Loucy (cell line): Measurements from ENCODE around the gene STK38L.

Experiments used
- H2AFZ ChIP-seq: fragments of 200-600 bp; sonication (generic); 2 replicates; pipeline ENCODE4 v1.6.0; 2016; ENCODE audit warnings: antibody characterized with exemption, mild to moderate bottlenecking, low read length, moderate library complexity
- H3F3A ChIP-seq: fragments of 200-600 bp; 2 replicates; pipeline ENCODE4 v1.6.0; 2016; ENCODE audit warnings: antibody characterized with exemption, low read depth, mild to moderate bottlenecking
- H3K27me3 ChIP-seq: fragments of 200-600 bp; sonication (generic); 2 replicates; pipeline ENCODE4 v1.6.1; 2014; ENCODE audit warnings: low read length, mild to moderate bottlenecking; ENCODE audit not compliant: insufficient read depth, poor library complexity, severe bottlenecking
- H3K36me3 ChIP-seq: fragments of 200-600 bp; sonication (generic); 2 replicates; pipeline ENCODE4 v1.6.1; 2016; ENCODE audit warnings: low read length; ENCODE audit not compliant: insufficient read depth
- H3K4me1 ChIP-seq: fragments of 200-600 bp; sonication (generic); 2 replicates; pipeline ENCODE4 v1.5.1; 2014; ENCODE audit warnings: low read length, mild to moderate bottlenecking; ENCODE audit not compliant: insufficient read depth, poor library complexity, severe bottlenecking
- H3K4me2 ChIP-seq: fragments of 200-600 bp; sonication (generic); 2 replicates; pipeline ENCODE4 v1.6.0; 2014; ENCODE audit warnings: antibody characterized with exemption, low read length, low read depth, mild to moderate bottlenecking; ENCODE audit not compliant: poor library complexity, severe bottlenecking
- H3K4me3 ChIP-seq: fragments of 200-600 bp; sonication (generic); 2 replicates; pipeline ENCODE4 v1.5.1; 2014; ENCODE audit warnings: low read length, mild to moderate bottlenecking, mixed read lengths; ENCODE audit not compliant: poor library complexity, severe bottlenecking
- H3K79me2 ChIP-seq: fragments of 200-600 bp; sonication (generic); 2 replicates; pipeline ENCODE4 v1.6.1; 2014; ENCODE audit warnings: low read length; ENCODE audit not compliant: insufficient read depth
- H3K9ac ChIP-seq: fragments of 200-600 bp; sonication (generic); 2 replicates; pipeline ENCODE4 v1.6.0; 2014; ENCODE audit warnings: mild to moderate bottlenecking, low read depth, low read length, moderate library complexity; ENCODE audit not compliant: poor library complexity, severe bottlenecking
- H3K9me2 ChIP-seq: fragments of 200-600 bp; sonication (generic); replicated peaks from 2 replicates; pipeline ENCODE4 v1.6.1; 2016; ENCODE audit warnings: low read depth, low read length, mixed read lengths
- H3K9me3 ChIP-seq: fragments of 200-600 bp; sonication (generic); 2 replicates; pipeline ENCODE4 v1.6.1; 2014; ENCODE audit warnings: mild to moderate bottlenecking, antibody characterized with exemption, low read length, low read depth; ENCODE audit not compliant: insufficient read depth
- H4K20me1 ChIP-seq: fragments of 200-600 bp; sonication (generic); 2 replicates; pipeline ENCODE4 v1.6.0; 2014; ENCODE audit warnings: antibody characterized with exemption, low read length, mild to moderate bottlenecking; ENCODE audit not compliant: insufficient read depth, poor library complexity, severe bottlenecking
- CTCF ChIP-seq: fragments of 200-600 bp; sonication (generic); conservative IDR thresholded peaks from 2 replicates; pipeline ENCODE4 v1.5.1; 2014; ENCODE audit warnings: mild to moderate bottlenecking, antibody characterized with exemption, low read length
- EZH2phosphoT487 ChIP-seq: fragments of 200-600 bp; IDR thresholded peaks from 2 replicates; pipeline ENCODE4 v1.6.1; 2018; ENCODE audit warnings: antibody characterized with exemption, mild to moderate bottlenecking, moderate library complexity, borderline replicate concordance

The STK38L gene

GRCh38 chr12:27270148-27270547, 26.1 kb downstream of the STK38L start:
- H2AFZ ChIP-seq: no peak overlapping the region
- no peaks in the 10 kb centered on the region for H3K36me3 ChIP-seq
- H3K9ac ChIP-seq: no peak overlapping the region
- no peak for TF ChIP-seq EZH2phosphoT487
- no peak for TF ChIP-seq CTCF
- H3K79me2 ChIP-seq: no peaks in the 10 kb centered on the region
- no peak overlapping the region for H3K4me2 ChIP-seq
- H3K9me2 ChIP-seq: no peaks in the 10 kb centered on the region
- H3K4me3 ChIP-seq: no peak overlapping the region
- H4K20me1 ChIP-seq: no peaks in the 10 kb centered on the region
- no peaks in the 10 kb centered on the region for H3F3A ChIP-seq
- no peaks in the 10 kb centered on the region for H3K4me1 ChIP-seq
- H3K27me3 ChIP-seq: no peaks in the 10 kb centered on the region
- H3K9me3 ChIP-seq: no peaks in the 10 kb centered on the region

- Histone ChIP-seq H3K4me3 (no peak overlapping the region), H4K20me1 (no peaks in the 10 kb centered on the region), H3K4me2 (no peak overlapping the region), H2AFZ (no peak overlapping the region), H3K9me2 (no peaks in the 10 kb centered on the region), H3K9me3 (no peaks in the 10 kb centered on the region), H3F3A (no peaks in the 10 kb centered on the region), H3K4me1 (no peaks in the 10 kb centered on the region), H3K79me2 (no peaks in the 10 kb centered on the region), H3K27me3 (no peaks in the 10 kb centered on the region), H3K36me3 (no peaks in the 10 kb centered on the region), H3K9ac (no peak overlapping the region)
- no peak for TF ChIP-seq EZH2phosphoT487
- TF ChIP-seq CTCF: no peak
These were observed 27.1 kb downstream of the STK38L start for GRCh38 chr12:27271206-27271605.

GRCh38 chr12:27272373-27273028, 28.4 kb downstream of the STK38L start:
- no peak overlapping the region for H2AFZ ChIP-seq
- no peaks in the 10 kb centered on the region for H3K9me2 ChIP-seq
- TF ChIP-seq CTCF: no peak
- H4K20me1 ChIP-seq: no peaks in the 10 kb centered on the region
- H3K36me3 ChIP-seq: no peaks in the 10 kb centered on the region
- H3K4me2 ChIP-seq: no peak overlapping the region
- no peaks in the 10 kb centered on the region for H3F3A ChIP-seq
- no peaks in the 10 kb centered on the region for H3K79me2 ChIP-seq
- H3K27me3 ChIP-seq: no peaks in the 10 kb centered on the region
- H3K9me3 ChIP-seq: no peaks in the 10 kb centered on the region
- H3K4me3 ChIP-seq: no peak overlapping the region
- no peaks in the 10 kb centered on the region for H3K4me1 ChIP-seq
- H3K9ac ChIP-seq: no peak overlapping the region
